Uterus (tissue), 2 donors: Measurements from ENCODE around the gene GSK3B.

Experiments used
- POLR2A ChIP-seq, 2 donors: fragments of 450-650 bp; IDR thresholded peaks; one replicate each; pipeline ENCODE4 v1.6.1; 2016; ENCODE audit warnings: antibody characterized with exemption in 2 of 2, mild to moderate bottlenecking in 1 of 2, moderate library complexity in 1 of 2
- TF ChIP-seq, protein P1 (sequence below), 4 experiments: fragments of 200-600 bp in 2 of 4; fragments of 450-650 bp in 2 of 4; sonication (generic) in 2 of 4; IDR thresholded peaks; one replicate each; pipeline ENCODE4 v1.5.1; 2016 to 2019; ENCODE audit warnings: antibody characterized with exemption in 4 of 4, mild to moderate bottlenecking in 2 of 4, moderate library complexity in 1 of 4

DNA sequence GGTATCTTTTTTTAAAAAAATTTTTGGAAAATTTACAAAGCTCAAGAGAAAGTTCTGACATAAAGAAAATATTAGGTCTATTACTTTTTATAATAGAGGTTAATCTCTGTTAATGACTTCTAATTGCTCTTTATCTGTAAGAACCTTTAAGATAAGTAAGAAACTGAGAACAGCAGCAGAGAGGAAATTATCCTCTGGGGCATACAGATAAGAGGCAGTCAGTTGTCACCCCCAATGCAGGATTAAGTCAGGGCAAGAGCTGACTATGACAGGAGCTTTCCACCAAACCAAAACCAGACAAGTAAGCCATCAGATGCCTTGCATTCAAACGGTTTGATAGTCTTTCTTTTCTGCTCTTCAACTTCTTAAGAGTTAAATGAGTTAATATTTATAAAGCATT is 149.0 kb downstream of the GSK3B start:
- TF ChIP-seq, protein P1, sequence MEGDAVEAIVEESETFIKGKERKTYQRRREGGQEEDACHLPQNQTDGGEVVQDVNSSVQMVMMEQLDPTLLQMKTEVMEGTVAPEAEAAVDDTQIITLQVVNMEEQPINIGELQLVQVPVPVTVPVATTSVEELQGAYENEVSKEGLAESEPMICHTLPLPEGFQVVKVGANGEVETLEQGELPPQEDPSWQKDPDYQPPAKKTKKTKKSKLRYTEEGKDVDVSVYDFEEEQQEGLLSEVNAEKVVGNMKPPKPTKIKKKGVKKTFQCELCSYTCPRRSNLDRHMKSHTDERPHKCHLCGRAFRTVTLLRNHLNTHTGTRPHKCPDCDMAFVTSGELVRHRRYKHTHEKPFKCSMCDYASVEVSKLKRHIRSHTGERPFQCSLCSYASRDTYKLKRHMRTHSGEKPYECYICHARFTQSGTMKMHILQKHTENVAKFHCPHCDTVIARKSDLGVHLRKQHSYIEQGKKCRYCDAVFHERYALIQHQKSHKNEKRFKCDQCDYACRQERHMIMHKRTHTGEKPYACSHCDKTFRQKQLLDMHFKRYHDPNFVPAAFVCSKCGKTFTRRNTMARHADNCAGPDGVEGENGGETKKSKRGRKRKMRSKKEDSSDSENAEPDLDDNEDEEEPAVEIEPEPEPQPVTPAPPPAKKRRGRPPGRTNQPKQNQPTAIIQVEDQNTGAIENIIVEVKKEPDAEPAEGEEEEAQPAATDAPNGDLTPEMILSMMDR (IDR thresholded peaks at IDR 0.05) = no peak
- no peak for TF ChIP-seq POLR2A (IDR thresholded peaks at IDR 0.05)
